Activated B cell treated with CpG ODN at 0.5 μM for 24 hours (primary cell): ENCODE measurements around the gene CTNNA1. TPM values are rescaled to one million over a fixed set of nuclear protein-coding genes. Genes with fewer than 3 reads are reported as not detected.
"Not testable (repeated sequence)": the region's sequence is repeated elsewhere in the genome, so short reads cannot be mapped to it uniquely, and the experiment has no call there.

Source experiments
- ATAC-seq: fragments of 200-7000 bp; cut with Tn5 transposase; one replicate; pipeline ENCODE4 v1.10.0; 2021; ENCODE audit warnings: low read depth, mild to moderate bottlenecking, moderate library complexity
- CTCF ChIA-PET: fragments of 350-600 bp; sonication (Branson Sonifier 250); formaldehyde crosslinking; loops from one replicate; lab custom pipeline; 2021; ENCODE audit warnings: antibody characterized with exemption; lab: Charles Lee
- POLR2A ChIA-PET: fragments of 350-600 bp; sonication (Branson Sonifier 250); formaldehyde crosslinking; loops from one replicate; lab custom pipeline; 2021; ENCODE audit warnings: antibody characterized with exemption; lab: Charles Lee
- DNase-seq: peaks from one replicate; pipeline ENCODE4 v3.0.0; 2022
- H3K27ac Mint-ChIP-seq: one replicate; pipeline ENCODE4 v1.8.0; 2020; ENCODE audit warnings: mixed read lengths
- H3K27me3 Mint-ChIP-seq: one replicate; pipeline ENCODE4 v1.8.0; 2021; ENCODE audit warnings: mixed read lengths
- H3K36me3 Mint-ChIP-seq: one replicate; pipeline ENCODE4 v1.8.0; 2021; ENCODE audit warnings: low read depth, mixed read lengths
- H3K4me1 Mint-ChIP-seq: one replicate; pipeline ENCODE4 v1.8.0; 2021; ENCODE audit warnings: mixed read lengths
- H3K4me3 Mint-ChIP-seq: one replicate; pipeline ENCODE4 v1.8.0; 2020; ENCODE audit warnings: mild to moderate bottlenecking, mixed read lengths
- H3K9me3 Mint-ChIP-seq: one replicate; pipeline ENCODE4 v1.8.0; 2020; ENCODE audit warnings: mixed read lengths
- intact Hi-C: fragments of 100-400 bp; cut with micrococcal nuclease; formaldehyde crosslinking; loops from one replicate; pipeline ENCODE4 v1.15.1; 2024
- total RNA-seq: library from RNA; stranded (reverse); gene quantifications from 2 replicates; pipeline ENCODE4 v1.2.3, GENCODE V29; 2022
- TF ChIP-seq, protein P1 (sequence below): fragments of 200-600 bp; IDR thresholded peaks from one replicate; pipeline ENCODE4 v1.8.0; 2022; ENCODE audit warnings: antibody characterized with exemption, mild to moderate bottlenecking

CTNNA1 gene
- total RNA-seq, 1 donor from 2014 or later: 76.0 TPM

DNA sequence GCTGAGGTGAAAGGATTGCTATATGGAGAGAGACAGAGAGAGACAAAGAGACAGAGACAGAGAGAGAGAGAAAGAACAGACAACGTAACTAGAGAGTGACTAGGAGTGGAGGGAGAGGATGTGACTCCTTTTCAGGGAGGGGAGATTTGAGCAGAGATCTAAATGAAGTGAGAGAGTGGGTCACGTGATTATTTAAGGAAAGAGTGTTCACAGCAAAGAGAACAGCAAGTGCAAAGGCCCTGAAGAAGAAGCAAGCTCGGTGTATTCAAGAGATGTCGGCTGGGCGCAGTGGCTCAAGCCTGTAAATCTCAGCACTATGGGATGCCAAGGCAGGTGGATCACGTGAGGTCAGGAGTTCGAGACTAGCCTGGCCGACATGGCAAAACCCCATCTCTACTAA is 40.9 kb upstream of the CTNNA1 start:
- ChIA-PET POLR2A (no interaction called here), CTCF (no interaction called here)
- Mint-ChIP-seq H3K9me3 (no peaks in the 10 kb centered on the region), H3K27ac (no peak overlapping the region), H3K36me3 (no peaks in the 10 kb centered on the region), H3K4me1 (no peaks in the 10 kb centered on the region), H3K4me3 (no peak overlapping the region), H3K27me3 (peaks cover 16% of the 10 kb centered on the region)
- TF ChIP-seq, protein P1, sequence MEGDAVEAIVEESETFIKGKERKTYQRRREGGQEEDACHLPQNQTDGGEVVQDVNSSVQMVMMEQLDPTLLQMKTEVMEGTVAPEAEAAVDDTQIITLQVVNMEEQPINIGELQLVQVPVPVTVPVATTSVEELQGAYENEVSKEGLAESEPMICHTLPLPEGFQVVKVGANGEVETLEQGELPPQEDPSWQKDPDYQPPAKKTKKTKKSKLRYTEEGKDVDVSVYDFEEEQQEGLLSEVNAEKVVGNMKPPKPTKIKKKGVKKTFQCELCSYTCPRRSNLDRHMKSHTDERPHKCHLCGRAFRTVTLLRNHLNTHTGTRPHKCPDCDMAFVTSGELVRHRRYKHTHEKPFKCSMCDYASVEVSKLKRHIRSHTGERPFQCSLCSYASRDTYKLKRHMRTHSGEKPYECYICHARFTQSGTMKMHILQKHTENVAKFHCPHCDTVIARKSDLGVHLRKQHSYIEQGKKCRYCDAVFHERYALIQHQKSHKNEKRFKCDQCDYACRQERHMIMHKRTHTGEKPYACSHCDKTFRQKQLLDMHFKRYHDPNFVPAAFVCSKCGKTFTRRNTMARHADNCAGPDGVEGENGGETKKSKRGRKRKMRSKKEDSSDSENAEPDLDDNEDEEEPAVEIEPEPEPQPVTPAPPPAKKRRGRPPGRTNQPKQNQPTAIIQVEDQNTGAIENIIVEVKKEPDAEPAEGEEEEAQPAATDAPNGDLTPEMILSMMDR: no peak
- intact Hi-C loops: no loop called here
- no peak for ATAC-seq
- DNase-seq: no peak

DNA sequence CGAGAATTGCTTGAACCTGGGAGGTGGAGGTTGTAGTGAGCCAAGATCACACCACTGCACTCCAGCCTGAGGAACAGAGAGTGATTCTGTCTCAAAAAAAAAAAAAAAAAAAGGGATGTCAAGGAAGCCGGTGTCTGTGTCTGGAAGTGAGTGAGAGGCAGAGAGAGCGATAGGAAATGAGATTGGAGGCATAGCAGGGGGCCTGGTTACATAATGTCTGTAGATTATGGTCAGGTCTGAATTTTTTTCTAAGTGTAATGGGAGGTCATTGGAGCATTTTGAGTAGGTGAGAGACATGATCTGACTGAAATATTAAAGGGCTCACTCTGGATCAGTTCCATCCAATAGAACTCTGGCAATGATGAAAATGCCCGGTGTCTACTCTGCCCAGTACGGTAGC is 40.4 kb upstream of the CTNNA1 start:
- DNase-seq (no peak), ATAC-seq (no peak)
- Mint-ChIP-seq H3K36me3 (no peaks in the 10 kb centered on the region), H3K4me3 (no peak overlapping the region), H3K27me3 (peaks cover 16% of the 10 kb centered on the region), H3K27ac (no peak overlapping the region), H3K9me3 (no peaks in the 10 kb centered on the region), H3K4me1 (no peaks in the 10 kb centered on the region)
- intact Hi-C loops: no loop called here
- CTCF ChIA-PET: no interaction called here
- POLR2A ChIA-PET: no interaction called here
- TF ChIP-seq, protein P1: no peak

GRCh38 chr5:138713247-138713646 is 40.0 kb upstream of the CTNNA1 start:
- CTCF ChIA-PET: no interaction called here
- DNase-seq: no peak
- no peak overlapping the region for H3K27ac Mint-ChIP-seq
- no peaks in the 10 kb centered on the region for H3K4me1 Mint-ChIP-seq
- ATAC-seq: no peak
- H3K36me3 Mint-ChIP-seq: no peaks in the 10 kb centered on the region
- no peaks in the 10 kb centered on the region for H3K9me3 Mint-ChIP-seq
- POLR2A ChIA-PET: no interaction called here
- intact Hi-C loops: no loop called here
- H3K4me3 Mint-ChIP-seq: no peak overlapping the region
- peaks cover 16% of the 10 kb centered on the region for H3K27me3 Mint-ChIP-seq
- TF ChIP-seq, protein P1: no peak

DNA sequence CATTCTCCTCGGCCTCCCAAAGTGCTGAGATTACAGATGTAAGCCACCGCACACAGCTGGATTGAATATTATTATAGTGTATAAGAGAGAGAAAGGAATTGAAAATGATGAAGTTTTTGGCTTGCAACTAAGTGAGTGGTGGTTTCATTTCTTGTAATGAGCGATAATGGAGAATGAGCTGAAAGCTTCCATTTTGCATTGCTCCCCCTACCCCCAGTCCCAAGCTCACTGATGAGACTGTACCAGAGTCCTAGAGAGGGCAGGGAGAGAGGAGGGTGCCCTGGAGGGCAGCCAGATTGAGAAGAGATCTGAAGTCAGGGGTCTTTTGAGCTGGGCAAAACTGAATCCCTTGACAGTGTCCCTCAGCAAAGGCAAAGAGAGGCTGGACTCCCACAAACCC is 38.5 kb upstream of the CTNNA1 start:
- Mint-ChIP-seq H3K27ac (no peak overlapping the region), H3K4me3 (no peak overlapping the region), H3K4me1 (no peaks in the 10 kb centered on the region), H3K9me3 (no peaks in the 10 kb centered on the region), H3K36me3 (no peaks in the 10 kb centered on the region), H3K27me3 (peaks cover 9% of the 10 kb centered on the region)
- ChIA-PET CTCF (no interaction called here), POLR2A (no interaction called here)
- ATAC-seq (no peak), DNase-seq (no peak)
- intact Hi-C loops: no loop called here
- TF ChIP-seq, protein P1: no peak

GRCh38 chr5:138715931-138716432 is 37.2 kb upstream of the CTNNA1 start:
- intact Hi-C loops, H3K36me3 Mint-ChIP-seq, H3K27me3 Mint-ChIP-seq, H3K4me1 Mint-ChIP-seq, H3K27ac Mint-ChIP-seq, H3K9me3 Mint-ChIP-seq, CTCF ChIA-PET, H3K4me3 Mint-ChIP-seq, ATAC-seq, DNase-seq: not testable (repeated sequence)
- POLR2A ChIA-PET: interaction anchor here (0.7 kb wide), 1 partner anchor 244 kb away, joined by 3 read pairs; no protein-coding TSS in a partner anchor

DNA sequence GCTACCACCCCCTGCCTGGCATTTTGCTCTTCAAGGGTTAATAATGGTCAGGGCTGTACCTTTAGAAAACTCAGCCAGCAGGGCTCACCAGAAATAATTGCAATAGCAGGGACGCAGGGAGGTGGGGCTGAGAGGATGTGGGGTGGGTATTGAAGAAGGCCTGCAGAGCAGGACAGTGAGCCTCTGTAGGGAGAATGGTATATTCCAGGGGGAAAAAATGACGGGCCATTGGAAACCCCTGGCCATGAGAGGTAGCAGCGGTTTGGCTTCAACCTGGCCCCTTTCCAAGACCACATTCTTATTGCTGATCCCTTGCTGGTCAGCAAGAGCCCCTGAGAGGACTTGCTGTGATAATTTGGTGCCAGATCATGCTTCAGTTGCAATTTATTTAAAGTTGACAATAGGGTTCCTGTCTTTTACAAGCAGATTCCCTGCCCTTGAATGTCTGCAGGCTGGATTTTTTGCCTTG is 36.7 kb upstream of the CTNNA1 start:
- no peak for ATAC-seq
- intact Hi-C loops: no loop called here
- Mint-ChIP-seq H3K36me3 (no peaks in the 10 kb centered on the region), H3K27me3 (peaks cover 9% of the 10 kb centered on the region), H3K4me3 (no peak overlapping the region), H3K27ac (no peak overlapping the region), H3K9me3 (no peaks in the 10 kb centered on the region), H3K4me1 (no peaks in the 10 kb centered on the region)
- ChIA-PET CTCF (no interaction called here), POLR2A (no interaction called here)
- TF ChIP-seq, protein P1: no peak
- DNase-seq: no peak
